ENCODE data around the gene SS18L1.
A peak's percentile ranks its signal among the peaks of the same experiment; 100 is the strongest.

SS18L1 gene

DNA sequence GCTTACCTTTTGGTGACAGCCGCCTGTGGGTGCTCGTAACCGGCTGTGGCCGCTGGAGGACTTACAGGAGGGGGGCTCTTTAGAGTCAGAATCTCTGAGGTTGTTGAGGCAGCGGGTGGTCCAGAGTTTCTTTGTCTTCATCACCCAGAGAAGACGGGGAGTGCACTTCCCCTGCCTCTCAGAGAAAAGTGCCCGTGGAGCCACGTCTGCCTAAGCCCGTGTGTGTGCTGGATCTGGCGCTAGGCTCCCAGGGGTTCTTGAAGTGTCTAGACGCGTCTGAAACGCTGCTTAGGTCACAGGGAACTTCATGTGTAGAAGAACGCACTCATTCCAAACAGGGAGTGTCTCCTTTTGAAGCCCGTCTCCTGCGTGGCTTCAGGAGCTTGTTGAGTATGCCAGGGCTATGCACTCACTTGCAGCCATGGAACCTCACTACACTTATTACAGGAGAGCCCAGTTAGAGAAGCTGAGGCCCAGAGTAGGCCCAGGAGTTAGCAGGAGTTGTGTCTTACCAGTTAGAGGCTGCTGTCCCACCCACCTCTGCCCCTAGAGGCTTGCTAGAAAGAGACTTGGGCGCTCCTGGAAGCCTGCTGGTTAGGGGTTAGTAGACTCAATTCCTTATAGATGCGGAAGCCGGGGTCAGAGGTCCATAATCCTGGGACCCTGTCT is 20.0 kb upstream of the SS18L1 start:
- peak overlapping the region; percentile 82 for H3K4me3 ChIP-seq (ENCODE audit: low read depth, low read length)
- DNase-seq (ENCODE audit: low read depth, low spot score): no peak
- CTCF ChIA-PET: interaction anchor here (1.1 to 7.1 kb wide), 5 partner anchors 13 to 112 kb away, joined by 4 to 45 read pairs (median 9); no protein-coding TSS in a partner anchor
- POLR2A ChIA-PET: interaction anchor here (4.3 to 4.7 kb wide), 2 partner anchors 11 to 57 kb away, joined by 29 to 37 read pairs; partner anchors contain the start of gene TAF4
- TF ChIP-seq, protein P1, sequence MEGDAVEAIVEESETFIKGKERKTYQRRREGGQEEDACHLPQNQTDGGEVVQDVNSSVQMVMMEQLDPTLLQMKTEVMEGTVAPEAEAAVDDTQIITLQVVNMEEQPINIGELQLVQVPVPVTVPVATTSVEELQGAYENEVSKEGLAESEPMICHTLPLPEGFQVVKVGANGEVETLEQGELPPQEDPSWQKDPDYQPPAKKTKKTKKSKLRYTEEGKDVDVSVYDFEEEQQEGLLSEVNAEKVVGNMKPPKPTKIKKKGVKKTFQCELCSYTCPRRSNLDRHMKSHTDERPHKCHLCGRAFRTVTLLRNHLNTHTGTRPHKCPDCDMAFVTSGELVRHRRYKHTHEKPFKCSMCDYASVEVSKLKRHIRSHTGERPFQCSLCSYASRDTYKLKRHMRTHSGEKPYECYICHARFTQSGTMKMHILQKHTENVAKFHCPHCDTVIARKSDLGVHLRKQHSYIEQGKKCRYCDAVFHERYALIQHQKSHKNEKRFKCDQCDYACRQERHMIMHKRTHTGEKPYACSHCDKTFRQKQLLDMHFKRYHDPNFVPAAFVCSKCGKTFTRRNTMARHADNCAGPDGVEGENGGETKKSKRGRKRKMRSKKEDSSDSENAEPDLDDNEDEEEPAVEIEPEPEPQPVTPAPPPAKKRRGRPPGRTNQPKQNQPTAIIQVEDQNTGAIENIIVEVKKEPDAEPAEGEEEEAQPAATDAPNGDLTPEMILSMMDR (IDR thresholded peaks at IDR 0.05; ENCODE audit: insufficient read depth, low read length, missing control alignments): peak; percentile 18

DNA sequence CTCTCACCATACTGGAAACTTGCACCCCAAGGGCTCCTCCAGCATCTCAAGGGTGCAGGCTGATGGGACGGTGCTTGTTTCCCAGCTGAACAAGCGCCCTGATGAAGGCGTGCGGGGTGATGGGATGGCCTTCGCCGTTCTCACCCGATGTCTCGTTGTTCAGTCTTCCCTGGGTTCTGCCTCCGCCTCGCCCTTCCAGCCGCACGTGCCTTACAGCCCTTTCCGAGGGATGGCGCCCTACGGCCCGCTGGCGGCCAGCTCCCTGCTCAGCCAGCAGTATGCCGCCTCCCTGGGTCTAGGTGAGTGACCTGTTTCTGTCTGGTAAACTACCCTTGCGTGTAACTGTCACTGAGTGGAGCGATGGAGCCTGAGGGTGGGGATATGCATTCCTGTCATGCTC is 17.4 kb upstream of the SS18L1 start:
- TF ChIP-seq, protein P1 (IDR thresholded peaks at IDR 0.05; ENCODE audit: insufficient read depth, low read length, missing control alignments): no peak
- ChIA-PET POLR2A (no interaction called here), CTCF (interaction anchor here (0.8 to 7.1 kb wide), 6 partner anchors 9 to 115 kb away, joined by 3 to 45 read pairs (median 22); partner anchors contain the start of genes PSMA7 and SS18L1)
- DNase-seq (ENCODE audit: low read depth, low spot score): no peak
- H3K4me3 ChIP-seq (ENCODE audit: low read depth, low read length): no peak overlapping the region

DNA sequence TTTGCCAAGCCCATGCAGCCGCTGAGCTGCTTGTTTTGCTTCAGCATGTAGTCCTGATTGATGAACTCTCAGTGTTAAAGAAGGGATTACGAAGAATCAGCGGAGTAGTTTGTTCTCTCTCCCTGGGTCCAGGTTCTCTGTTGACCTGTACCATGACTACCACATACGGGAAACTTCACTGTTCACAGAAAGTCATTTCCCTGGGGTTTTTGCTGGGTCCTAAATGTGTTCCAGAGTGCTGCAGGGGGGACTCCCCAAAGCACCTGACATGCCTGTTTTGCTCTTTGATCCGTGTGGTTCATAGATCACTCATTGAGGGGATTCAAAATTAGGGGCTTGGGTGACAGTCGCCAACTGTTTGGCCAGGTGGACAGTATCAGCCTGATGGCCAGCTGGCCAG is 15.8 kb upstream of the SS18L1 start:
- ChIA-PET CTCF (interaction anchor here (0.6 to 7.1 kb wide), 6 partner anchors 8 to 117 kb away, joined by 3 to 45 read pairs (median 22); partner anchors contain the start of genes PSMA7 and SS18L1), POLR2A (no interaction called here)

DNA sequence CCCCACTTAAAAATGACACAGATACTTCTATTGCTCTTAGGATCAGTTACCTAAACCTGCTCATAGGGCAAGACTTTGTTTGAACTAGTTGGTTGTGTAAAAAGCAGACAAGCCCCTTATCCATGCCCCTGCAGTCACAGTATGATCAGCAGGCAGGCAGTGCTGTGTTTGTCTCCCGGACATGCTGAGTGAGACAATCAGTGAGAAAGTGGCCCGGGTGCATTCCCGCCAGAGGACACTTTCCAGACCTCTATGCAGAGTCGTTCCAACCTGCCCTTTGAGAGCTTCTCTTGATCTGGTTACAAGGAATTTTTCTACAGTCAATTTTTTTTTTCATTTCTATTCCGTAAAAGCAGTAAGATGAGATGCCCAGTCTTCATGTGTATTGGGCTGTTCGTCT is 15.1 kb upstream of the SS18L1 start:
- CTCF ChIA-PET: interaction anchor here (3.3 to 7.1 kb wide), 3 partner anchors 10 to 117 kb away, joined by 16 to 45 read pairs (median 27); partner anchors contain the start of genes PSMA7 and SS18L1
- POLR2A ChIA-PET: no interaction called here
- TF ChIP-seq, protein P1 (IDR thresholded peaks at IDR 0.05; ENCODE audit: insufficient read depth, low read length, missing control alignments): no peak
- DNase-seq (ENCODE audit: low read depth, low spot score): no peak
- no peak overlapping the region for H3K4me3 ChIP-seq (ENCODE audit: low read depth, low read length)

More for the DNA sequence above, 15.8 kb upstream of the SS18L1 start:
- TF ChIP-seq, protein P1 (IDR thresholded peaks at IDR 0.05; ENCODE audit: insufficient read depth, low read length, missing control alignments): no peak
- no peak overlapping the region for H3K4me3 ChIP-seq (ENCODE audit: low read depth, low read length)
- no peak for DNase-seq (ENCODE audit: low read depth, low spot score)

DNA sequence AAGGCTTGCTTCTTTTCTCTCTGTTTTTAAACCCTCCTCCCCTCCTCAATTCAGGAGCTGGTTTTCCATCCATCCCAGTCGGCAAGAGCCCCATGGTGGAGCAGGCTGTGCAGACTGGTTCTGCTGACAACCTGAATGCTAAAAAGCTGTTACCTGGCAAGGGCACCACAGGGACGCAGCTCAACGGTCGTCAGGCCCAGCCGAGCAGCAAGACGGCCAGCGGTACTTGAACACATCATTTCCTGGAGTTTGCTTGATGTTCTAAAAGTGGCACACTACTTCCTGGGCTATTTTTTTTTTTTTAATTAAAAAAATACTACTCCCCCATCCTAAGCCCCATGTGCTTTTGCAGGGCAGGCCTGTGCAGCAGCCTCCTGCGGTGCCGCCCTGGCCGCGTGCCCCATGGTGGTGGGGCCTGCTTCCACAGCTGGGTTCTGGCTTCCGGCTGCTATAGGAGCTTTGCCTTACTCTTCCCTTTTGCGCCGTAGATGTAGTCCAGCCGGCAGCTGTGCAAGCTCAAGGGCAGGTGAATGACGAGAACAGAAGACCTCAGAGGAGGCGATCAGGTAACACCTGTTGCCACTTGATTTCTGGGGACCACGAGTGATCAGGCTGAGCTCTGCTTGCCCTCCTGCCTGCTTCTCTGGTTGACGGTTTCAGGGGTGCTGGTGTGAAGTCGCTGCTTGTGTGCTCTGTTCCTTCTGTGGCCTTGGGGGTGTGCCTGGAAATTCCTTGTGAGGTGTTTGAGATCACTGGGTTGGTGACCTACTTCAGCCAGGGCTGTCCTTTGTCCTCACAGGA is 13.6 kb upstream of the SS18L1 start:
- TF ChIP-seq, protein P1 (IDR thresholded peaks at IDR 0.05; ENCODE audit: insufficient read depth, low read length, missing control alignments): no peak
- ChIA-PET CTCF (interaction anchor here (0.8 to 7.1 kb wide), 6 partner anchors 9 to 119 kb away, joined by 3 to 45 read pairs (median 10); partner anchors contain the start of genes PSMA7 and SS18L1), POLR2A (no interaction called here)
- no peak overlapping the region for H3K4me3 ChIP-seq (ENCODE audit: low read depth, low read length)
- DNase-seq (ENCODE audit: low read depth, low spot score): no peak

Measured in AG04449 (cell line).